ENCODE data around the gene SOX1. TPM values are rescaled to one million over a fixed set of nuclear protein-coding genes. Genes with fewer than 3 reads are reported as not detected.

Gene SOX1
- total and polyA plus RNA-seq, 4 donors: 0.09 TPM; not detected in 3

GRCh38 chr13:112110479-112110878 is 43.5 kb downstream of the SOX1 start:
- no peak for ATAC-seq (ENCODE audit: insufficient read depth, low FRiP score)
- H3K4me1 ChIP-seq (ENCODE audit: control insufficient read depth in 5 of 5, insufficient read depth in 5 of 5, low read length in 5 of 5): peaks cover 0 to 10% (median 0%) of the 10 kb centered on the region in 5 donors
- TF ChIP-seq CTCF (IDR thresholded peaks at IDR 0.05; ENCODE audit: control extremely low read depth, extremely low read depth): no peak

GRCh38 chr13:112111239-112111857 is 44.4 kb downstream of the SOX1 start:
- Histone ChIP-seq H3K36me3 (ENCODE audit: control insufficient read depth in 4 of 4, insufficient read depth in 4 of 4, low read length in 4 of 4) (no peaks in the 10 kb centered on the region), H3K9me3 (ENCODE audit: control insufficient read depth in 4 of 4, insufficient read depth in 3 of 4, low read length in 3 of 4) (peaks cover 0 to 5% (median 0%) of the 10 kb centered on the region in 4 donors), H3K4me1 (ENCODE audit: control insufficient read depth in 5 of 5, insufficient read depth in 5 of 5, low read length in 5 of 5) (peaks cover 0 to 7% (median 0%) of the 10 kb centered on the region in 5 donors), H3K27ac (ENCODE audit: low read depth in 1 of 2, low read length in 1 of 2) (no peak overlapping the region), H3K27me3 (ENCODE audit: control insufficient read depth in 3 of 3, insufficient read depth in 3 of 3, low read length in 2 of 3) (peaks cover 0 to 93% (median 73%) of the 10 kb centered on the region in 3 donors), H3K9ac (ENCODE audit: insufficient read depth in 1 of 2, low read length in 2 of 2) (no peak overlapping the region), H3K4me3 (no peak overlapping the region)
- ATAC-seq (ENCODE audit: insufficient read depth, low FRiP score) (no peak), DNase-seq (no peak)
- TF ChIP-seq CTCF (IDR thresholded peaks at IDR 0.05; ENCODE audit: control extremely low read depth, extremely low read depth): no peak
- WGBS, 2 donors: 42 to 59% methylated on average over 10 of the region's 10 CpGs

More at GRCh38 chr13:112110479-112110878, 43.5 kb downstream of the SOX1 start:
- H3K27me3 ChIP-seq (ENCODE audit: control insufficient read depth in 3 of 3, insufficient read depth in 3 of 3, low read length in 2 of 3): peaks cover 0 to 95% (median 82%) of the 10 kb centered on the region in 3 donors
- no peak for DNase-seq
- no peaks in the 10 kb centered on the region for H3K36me3 ChIP-seq (ENCODE audit: control insufficient read depth in 4 of 4, insufficient read depth in 4 of 4, low read length in 4 of 4)
- peaks cover 0 to 5% (median 0%) of the 10 kb centered on the region in 4 donors for H3K9me3 ChIP-seq (ENCODE audit: control insufficient read depth in 4 of 4, insufficient read depth in 3 of 4, low read length in 3 of 4)
- H3K4me3 ChIP-seq: no peak overlapping the region
- H3K27ac ChIP-seq (ENCODE audit: low read depth in 1 of 2, low read length in 1 of 2): no peak overlapping the region
- H3K9ac ChIP-seq (ENCODE audit: insufficient read depth in 1 of 2, low read length in 2 of 2): no peak overlapping the region

- H3K27me3 ChIP-seq (ENCODE audit: control insufficient read depth in 3 of 3, insufficient read depth in 3 of 3, low read length in 2 of 3): peaks cover 0 to 90% (median 60%) of the 10 kb centered on the region in 3 donors
- H3K27ac ChIP-seq (ENCODE audit: low read depth in 1 of 2, low read length in 1 of 2): no peak overlapping the region
- DNase-seq (no peak), ATAC-seq (ENCODE audit: insufficient read depth, low FRiP score) (no peak)
- TF ChIP-seq CTCF (IDR thresholded peaks at IDR 0.05; ENCODE audit: control extremely low read depth, extremely low read depth): no peak
- peaks cover 0 to 5% (median 0%) of the 10 kb centered on the region in 4 donors for H3K9me3 ChIP-seq (ENCODE audit: control insufficient read depth in 4 of 4, insufficient read depth in 3 of 4, low read length in 3 of 4)
- H3K9ac ChIP-seq (ENCODE audit: insufficient read depth in 1 of 2, low read length in 2 of 2): no peak overlapping the region
- H3K4me3 ChIP-seq: no peak overlapping the region
- H3K36me3 ChIP-seq (ENCODE audit: control insufficient read depth in 4 of 4, insufficient read depth in 4 of 4, low read length in 4 of 4): no peaks in the 10 kb centered on the region
- WGBS, 2 donors: 89% methylated on average over 15 of the region's 15 CpGs
- no peaks in the 10 kb centered on the region for H3K4me1 ChIP-seq (ENCODE audit: control insufficient read depth in 5 of 5, insufficient read depth in 5 of 5, low read length in 5 of 5)
Observed at GRCh38 chr13:112112534-112113276, 45.8 kb downstream of the SOX1 start.

All from lung (tissue), 12 donors.